Left colon (tissue), 2 donors: ENCODE data around the gene PRLR. TPM values are rescaled to one million over a fixed set of nuclear protein-coding genes. Genes with fewer than 3 reads are reported as not detected.
"Not testable (repeated sequence)": the region's sequence is repeated elsewhere in the genome, so short reads cannot be mapped to it uniquely, and the experiment has no call there.

Source experiments
- ATAC-seq: fragments of 200-7000 bp; cut with Tn5 transposase; one replicate; pipeline ENCODE4 v1.9.1; 2020; ENCODE audit warnings: mild to moderate bottlenecking, moderate library complexity
- DNase-seq, 2 donors: peaks; one replicate each; pipeline ENCODE4 v3.0.0-alpha.2; 2020
- intact Hi-C, 2 donors: fragments of 100-400 bp; cut with DNase I in 1 of 2; cut with micrococcal nuclease in 1 of 2; formaldehyde crosslinking; loops; one replicate each; pipeline versions ENCODE4 v1.11.2 to v1.14.0; 2022; cut with DNase I, micrococcal nuclease
- total RNA-seq, 2 donors: library from RNA; stranded (reverse); fragmentation: NEBNext Ultra II Directional; extraction: Animal tissue kit (Norgen Biotek cat#: 25700); gene quantifications; one replicate each; pipeline ENCODE4 v1.2.1, GENCODE V29; 2021
- donor health status: DM: no; HTN: no; CAD: no.
- donor health status: DM: yes; HTN: yes; CAD: no.

PRLR gene
- total RNA-seq, 2 donors from 2014 or later: 28.6 to 41.9 TPM

DNA sequence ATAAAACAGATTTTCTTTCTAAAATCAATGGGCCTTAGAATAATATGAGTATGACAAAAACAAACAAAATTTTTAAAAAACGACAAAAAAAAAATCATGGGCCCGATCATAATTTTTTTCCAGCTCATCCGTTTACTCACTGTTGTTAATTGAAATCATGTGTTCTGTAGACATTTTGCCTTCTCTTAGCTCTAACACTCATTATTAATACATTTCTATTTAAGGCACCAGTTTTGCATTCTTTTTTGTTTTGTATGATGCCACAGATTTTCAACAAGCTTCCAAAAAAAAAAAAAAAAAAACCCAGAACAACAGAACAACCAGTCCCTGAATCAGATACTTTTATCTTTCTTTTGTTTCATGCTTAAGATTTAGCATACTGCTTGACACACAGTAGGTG, 86.4 kb downstream of the PRLR start:
- intact Hi-C loops: no loop called here
- ATAC-seq (no peak), DNase-seq (no peak)

DNA sequence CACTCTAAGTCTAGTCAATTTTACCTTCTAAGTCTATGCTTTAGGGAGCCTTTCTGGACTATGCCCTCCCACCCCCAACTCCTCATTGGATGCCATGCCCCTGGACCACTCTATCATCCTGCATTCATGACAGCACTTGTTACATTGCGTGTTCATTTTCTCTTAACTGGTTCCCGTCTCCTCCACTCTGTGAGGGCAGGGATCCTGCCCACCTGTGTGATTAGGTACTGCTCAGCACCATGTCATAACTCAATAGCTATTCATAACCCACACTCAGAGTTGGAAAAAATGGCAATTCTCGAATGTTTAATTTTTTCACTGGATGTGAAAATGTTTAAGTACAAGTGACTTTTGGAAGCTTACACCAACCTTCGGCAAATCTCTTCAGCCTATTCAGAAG, 88.5 kb downstream of the PRLR start:
- DNase-seq: no peak
- no peak for ATAC-seq
- intact Hi-C loops: no loop called here

DNA sequence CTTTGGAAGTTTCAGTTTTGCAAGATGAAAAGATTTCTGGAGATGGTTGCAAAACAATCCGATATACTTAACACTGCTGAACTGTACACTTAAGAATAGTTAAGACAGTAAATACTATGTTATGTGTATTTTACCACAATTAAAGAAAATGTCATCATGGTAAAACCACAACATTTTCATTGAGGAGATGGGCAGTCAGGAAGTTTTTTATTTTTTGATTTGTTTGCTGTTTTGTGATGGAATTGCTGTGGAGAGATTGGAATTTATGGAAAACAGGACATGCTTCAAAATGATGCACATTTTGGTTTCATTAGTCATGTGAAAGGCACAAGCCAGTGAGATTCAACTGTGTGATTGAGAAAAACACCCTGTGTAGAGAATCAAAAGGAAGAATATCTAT, 92.1 kb downstream of the PRLR start:
- DNase-seq (no peak), ATAC-seq (no peak)
- intact Hi-C loops: no loop called here

DNA sequence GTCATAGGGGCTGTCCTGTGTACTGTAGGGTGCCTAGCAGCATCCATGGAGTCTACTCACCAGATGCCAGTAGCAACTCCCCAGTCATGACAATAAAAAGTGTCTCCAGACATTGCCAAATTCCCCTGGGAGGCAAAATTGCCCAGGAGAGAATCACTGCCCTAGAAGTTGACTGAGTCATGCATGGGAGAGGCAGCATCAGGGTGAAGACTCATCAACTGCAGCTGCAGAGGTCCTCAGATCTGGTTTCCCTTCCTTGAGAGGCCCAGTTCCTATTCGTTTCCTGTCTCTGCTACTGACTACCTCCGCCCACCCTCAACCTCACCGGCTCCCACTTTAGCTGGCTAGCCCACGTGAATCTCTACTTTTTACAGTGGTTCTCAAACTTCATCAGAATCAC, 93.9 kb downstream of the PRLR start:
- no peak for DNase-seq
- peak; percentile 36 for ATAC-seq
- intact Hi-C loops: no loop called here

DNA sequence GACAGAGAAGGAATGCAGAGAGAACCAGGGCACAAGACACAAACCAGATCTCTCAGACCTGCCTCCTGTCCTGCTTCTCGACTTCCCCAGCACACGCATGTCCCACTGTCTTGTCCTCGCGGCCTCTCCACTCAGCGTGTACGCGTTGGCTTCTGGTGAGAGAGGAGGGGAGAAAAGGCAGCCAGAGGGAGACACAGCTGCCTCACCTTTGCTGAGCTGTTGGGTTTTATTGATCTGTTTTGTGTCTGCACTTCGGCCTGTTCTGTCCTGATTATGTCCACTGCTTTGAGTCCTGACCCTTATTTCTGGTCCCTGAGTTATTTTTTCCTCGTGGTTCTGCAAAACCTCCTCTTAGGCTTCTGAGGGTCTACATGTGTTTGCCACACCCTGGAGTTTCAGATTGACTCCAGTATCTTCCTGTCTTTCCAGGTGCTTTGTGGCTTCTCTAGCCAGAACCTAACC, 95.0 kb downstream of the PRLR start:
- ATAC-seq: peak; percentile 23
- intact Hi-C loops: no loop called here
- DNase-seq: no peak

DNA sequence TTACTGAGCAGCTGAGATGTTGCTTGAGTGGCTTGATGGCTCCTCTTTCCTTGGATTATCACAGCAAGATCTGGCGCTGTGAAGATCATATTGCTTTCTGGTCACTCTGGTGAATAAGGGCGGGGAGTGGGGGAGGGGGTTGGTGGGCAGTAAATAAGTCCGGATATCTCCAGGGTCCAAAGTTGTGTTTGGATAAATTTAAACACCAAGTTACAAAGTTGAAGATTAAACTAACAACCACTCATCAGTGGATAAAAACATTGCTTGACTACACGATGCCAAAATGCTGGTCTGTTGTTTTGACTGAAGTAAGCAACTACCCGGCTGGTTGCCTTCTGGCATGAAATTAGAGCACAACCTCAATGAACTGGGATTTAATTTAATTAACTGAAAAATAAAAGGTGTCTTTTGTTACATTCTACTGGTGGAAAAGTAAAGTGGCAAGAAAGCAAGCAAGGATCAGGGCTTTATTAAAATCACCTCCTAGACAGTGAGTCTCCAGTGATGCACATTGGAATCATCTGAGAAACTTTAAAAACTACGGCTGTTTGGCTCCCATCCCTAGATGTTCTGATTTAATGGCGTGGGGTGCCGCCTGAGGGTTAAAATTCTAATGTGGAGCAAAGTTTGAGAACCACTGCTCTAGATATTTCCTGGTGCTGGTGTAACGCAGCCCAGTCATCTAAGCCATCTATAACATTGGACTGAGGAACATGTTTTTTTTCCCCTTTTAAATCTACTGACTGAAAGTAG, 95.8 kb downstream of the PRLR start:
- intact Hi-C loops: no loop called here
- peak; percentile 52 for ATAC-seq
- DNase-seq: peak in 1 of 2 donors; percentile 33

DNA sequence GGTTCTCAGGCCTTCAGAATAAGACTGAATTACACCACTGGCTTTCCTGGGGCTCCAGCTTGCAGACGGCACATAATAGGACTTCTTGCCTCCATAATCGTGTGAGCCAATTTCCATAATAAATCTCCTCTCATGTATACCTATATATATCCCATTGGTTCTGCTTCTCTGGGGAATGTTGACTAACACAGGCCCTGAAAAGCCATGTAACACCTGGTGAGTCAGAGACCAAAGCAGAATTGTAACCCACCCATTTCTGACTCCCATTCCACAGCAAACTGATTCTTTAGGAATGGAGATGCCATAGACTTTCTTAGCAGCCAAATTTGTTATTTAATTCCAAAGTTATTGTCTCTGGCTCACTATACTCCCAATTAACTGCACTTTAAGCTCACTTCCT, 97.1 kb downstream of the PRLR start:
- DNase-seq (no peak), ATAC-seq (no peak)
- intact Hi-C loops: no loop called here

DNA sequence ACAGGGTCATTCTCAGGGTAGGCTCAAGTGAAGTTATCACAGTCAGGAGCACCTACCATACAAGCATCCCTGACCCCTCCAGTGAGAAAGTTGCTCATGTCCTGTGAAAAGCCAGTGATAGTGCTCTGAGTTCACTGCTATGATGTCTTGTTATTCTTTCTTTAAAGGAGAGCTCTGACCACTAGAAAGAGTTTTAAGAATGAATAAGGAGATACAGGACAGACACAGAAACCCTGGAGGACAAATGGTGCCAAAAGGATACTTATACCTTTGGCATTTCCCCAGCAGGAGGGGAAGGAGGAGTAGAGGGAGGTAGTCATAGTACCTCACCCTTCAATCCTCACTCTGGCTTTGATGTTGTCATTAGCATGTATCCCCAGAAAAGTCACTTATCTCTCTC, 98.6 kb downstream of the PRLR start:
- ATAC-seq: no peak
- intact Hi-C loops: no loop called here
- DNase-seq: no peak

DNA sequence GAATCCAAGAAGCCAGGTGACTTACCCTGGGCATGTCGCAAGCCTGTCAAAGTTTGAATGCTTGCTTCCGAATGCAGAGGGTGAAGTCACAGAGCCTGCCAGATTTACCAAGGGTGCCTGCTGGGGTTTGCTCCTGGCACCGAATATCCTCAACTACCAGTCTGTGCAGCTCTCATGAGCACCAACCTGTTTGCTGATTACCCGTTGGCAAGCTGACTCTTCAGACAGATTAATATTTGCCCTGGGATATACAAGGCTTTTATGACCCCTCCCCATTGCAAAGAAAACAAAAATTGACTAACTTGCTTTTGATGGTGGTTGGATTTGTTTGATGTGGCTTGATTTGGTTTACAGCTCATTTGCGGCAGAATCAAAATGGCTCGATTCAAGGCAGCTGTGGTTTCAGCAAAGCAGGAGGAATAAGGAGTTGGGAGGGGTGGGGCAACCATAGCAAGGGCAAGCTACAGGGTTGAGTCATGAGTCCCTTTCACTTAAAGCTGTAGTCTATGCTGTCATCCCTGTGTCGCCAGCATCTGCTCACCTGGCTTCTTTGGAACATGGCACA, 100.3 kb downstream of the PRLR start:
- DNase-seq (peak; percentile 36 to 69), ATAC-seq (peak; percentile 92)
- intact Hi-C loops: no loop called here

DNA sequence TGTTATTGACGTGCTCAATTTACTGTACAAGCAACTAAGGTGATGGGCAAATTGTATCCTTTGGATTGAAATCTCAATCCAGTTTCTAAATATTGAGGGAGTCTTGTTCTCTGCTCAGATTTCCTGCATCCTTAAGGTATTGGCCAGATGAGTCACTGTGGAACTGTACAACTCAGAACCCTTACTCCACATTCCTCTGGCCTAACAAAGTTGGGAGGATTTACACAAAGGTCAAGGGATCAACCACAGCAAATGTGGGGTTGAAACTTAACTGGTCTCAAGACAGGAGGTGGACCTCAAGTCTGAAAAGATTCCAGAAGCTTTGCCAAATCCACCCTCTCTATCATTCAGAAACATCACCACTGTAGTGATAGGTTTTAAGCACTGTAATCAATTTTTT, 101.0 kb downstream of the PRLR start:
- DNase-seq: no peak
- intact Hi-C loops: no loop called here

DNA sequence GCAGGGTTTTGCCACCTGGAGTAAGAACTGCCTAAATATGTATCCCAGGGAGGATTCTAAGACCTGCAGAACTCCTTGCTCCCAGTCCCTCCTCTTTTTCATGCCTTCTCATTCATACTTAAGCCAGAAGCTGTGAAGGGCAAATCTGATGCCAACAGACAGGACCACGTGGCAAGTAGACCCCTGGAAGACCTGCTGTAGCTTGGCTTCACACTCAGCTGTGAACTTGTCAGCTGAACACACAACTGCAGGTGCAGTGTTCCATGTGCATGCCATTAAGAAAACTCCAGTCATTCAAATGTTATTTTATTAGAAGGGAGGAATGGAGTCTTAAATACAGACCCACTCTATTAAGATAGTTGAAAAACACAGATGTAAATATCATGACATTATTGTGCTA, 103.3 kb downstream of the PRLR start:
- DNase-seq: no peak
- no peak for ATAC-seq
- intact Hi-C loops: no loop called here

More for the DNA sequence above, 101.0 kb downstream of the PRLR start:
- ATAC-seq: peak; percentile 45

DNA sequence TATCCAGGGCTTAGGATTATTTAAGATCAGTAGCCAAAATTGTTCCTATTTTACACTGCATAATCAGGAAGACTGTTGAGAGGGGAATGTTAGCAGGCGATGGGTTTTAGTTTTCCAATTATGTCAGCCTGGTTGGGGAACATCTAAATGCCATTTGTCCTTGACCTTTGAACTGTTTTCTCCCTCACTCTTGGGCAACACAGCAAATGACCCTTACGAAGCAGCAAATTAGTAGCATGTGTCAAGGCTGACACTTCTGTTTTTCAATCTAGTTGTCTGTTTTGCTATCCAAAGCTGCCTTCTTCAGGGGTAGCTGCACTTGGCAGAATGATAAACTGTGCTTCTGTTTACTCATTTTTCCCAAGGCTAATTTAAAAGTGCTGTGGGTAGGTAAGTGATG, 104.5 kb downstream of the PRLR start:
- no peak for DNase-seq
- intact Hi-C loops: no loop called here
- ATAC-seq: no peak

DNA sequence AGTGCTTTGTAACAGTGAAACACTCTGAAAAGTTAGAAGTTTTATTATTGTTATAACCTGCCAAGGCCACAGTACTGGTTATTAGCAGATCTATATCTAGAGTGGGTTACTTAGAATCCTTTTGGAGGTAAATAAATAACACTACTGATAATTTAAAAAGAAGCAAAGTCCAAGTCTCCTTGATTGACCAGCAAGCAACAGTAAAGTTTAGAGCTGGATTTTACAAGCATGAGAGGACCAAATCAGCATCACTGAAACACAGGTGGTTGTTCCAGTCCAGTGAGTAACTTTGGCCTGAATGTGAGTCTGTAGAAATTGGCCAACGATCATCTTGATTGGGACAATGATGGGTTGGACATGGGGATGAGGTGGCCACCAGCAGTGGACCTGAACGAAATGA, 105.4 kb downstream of the PRLR start:
- intact Hi-C loops: no loop called here
- ATAC-seq (peak; percentile 74), DNase-seq (no peak)

DNA sequence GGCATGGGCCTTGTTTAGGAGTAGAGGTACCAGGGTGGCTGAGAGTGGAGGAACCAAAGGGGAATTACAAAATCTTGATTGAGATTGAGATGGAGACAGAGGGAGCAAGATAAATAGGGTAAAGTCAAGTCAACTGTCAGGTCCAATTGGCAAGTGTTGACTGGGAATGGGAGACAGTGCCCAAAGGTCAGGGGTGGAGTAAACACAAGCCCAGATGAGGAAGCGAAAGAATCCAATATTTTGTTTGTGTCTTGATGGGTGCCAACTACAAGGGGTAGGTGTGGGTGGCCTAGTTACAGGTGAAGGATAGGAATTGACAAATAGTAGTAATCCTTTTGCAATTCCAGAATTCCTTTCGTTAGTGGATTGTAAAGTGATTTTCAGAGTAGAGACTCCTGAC, 107.5 kb downstream of the PRLR start:
- peak; percentile 56 for ATAC-seq
- no peak for DNase-seq
- intact Hi-C loops: no loop called here

DNA sequence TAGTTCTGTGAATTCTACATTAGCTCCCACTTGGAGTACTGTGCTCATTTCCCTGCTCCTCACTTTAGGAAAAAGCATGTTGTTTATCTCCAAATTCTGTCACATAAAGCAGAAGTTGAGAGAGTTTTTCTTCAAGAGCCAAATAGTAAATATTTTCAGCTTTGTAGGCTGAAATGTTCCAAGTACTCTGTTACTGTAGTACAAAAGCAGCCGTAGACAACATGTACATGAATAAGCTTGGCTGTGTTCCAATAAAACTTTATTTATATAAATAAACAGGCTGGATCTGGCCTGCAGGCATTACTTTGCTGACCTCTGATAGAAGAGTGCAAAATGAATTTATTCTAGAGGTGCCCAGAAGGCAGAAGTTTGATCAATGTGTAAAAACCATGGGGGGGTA, 109.6 kb downstream of the PRLR start:
- DNase-seq (no peak), ATAC-seq (no peak)
- intact Hi-C loops: no loop called here

DNA sequence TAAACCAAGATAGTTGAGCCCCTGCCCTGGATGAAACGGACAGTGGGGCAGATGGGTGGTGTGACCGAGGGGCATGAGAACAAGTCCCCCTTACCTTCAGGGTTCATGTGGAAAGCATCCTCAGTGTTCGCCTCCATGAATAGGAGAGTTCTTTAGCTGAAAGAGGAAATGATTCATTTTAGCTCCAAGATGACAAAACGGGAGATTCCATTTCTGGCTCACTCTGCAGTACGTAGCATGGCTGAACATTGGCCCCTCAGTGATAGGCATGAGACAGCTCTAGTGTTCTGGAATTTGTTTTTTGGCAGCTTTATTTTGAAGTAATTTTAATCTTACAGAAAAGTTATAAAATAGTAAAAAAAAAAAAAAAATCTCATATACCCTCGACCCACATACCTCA, 112.3 kb downstream of the PRLR start:
- intact Hi-C loops: no loop called here
- DNase-seq: no peak
- no peak for ATAC-seq

DNA sequence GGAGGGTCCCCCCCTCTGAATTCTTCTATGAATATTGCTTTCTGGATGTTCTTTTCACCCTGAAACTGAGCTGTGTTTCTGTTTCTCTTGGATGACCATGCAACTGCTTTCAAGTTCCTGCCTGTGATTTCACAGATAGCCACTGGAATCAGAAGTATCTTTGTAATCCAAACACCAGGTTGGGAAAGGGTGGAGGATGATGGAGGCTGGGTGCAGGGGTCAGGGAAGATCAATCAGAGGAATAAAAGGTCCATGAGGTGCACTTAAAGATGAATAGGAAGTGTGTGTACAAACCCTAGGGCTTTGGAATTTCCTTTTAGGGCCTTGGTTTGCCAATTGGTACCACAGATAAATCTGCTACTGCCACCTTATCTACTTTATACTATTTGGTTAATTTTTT, 114.4 kb downstream of the PRLR start:
- DNase-seq (no peak), ATAC-seq (no peak)
- intact Hi-C loops: no loop called here

DNA sequence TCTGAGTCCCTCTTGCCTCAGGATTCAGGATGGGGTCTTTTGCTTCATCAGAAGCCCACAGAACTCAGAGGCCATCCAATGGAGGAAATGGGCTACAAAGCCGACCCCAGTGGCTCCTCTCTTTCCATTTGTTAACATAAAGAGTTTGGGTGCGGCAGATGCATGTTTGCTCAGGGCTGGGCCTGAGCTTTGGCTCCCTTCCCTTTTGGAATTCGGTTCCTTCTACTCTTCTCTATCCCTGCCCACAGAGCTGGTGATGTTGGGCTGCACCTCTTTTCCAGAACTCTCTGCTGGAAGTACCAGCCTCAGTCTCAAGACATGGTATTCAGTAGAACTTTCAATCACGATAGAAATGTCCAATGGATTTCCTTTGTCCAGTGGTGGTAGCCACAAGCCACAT, 115.6 kb downstream of the PRLR start:
- ATAC-seq (peak; percentile 96), DNase-seq (peak in 1 of 2 donors; percentile 40)
- intact Hi-C loops: no loop called here

DNA sequence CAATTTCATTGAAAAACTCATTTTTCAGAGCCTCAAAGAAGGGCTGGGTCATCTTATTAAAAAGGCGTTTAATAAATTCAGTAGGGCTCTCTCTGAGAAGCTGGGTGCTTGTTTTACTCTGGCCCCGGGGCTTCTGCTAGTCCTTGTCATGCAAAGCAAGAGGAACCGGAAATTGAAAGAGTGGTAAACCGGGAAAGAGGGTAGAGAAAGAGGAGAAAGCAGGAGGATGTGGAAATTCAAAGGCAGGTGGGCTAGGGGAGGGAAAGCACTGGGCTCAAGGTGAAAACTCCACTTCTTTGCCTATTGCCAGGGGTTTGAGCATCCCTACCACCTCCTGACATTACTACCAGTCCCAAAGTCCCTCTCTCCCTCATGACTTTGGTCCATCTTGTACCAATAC, 118.0 kb downstream of the PRLR start:
- no peak for DNase-seq
- intact Hi-C loops: no loop called here
- ATAC-seq: no peak

DNA sequence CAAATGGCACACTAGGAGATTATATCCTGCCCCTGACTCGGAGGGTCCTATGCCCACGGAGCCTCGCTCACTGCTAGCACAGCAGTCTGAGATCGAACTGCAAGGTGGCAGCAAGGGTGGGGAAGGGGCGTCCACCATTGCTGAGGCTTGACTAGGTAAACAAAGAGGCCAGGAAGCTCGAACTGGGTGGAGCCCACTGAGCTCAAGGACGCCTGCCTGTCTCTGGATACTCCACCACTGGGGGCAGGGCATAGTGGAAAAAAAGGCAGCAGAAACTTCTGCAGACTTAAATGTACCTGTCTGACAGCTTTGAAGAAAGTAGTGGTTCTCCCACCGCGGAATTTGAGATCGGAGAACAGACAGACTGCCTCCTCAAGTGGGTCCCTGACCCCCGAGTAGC, 125.7 kb downstream of the PRLR start:
- DNase-seq: peak in 1 of 2 donors; percentile 24
- intact Hi-C loops, ATAC-seq: not testable (repeated sequence)
